Measurements from ENCODE around the gene PRKAG3.

PRKAG3 gene

DNA sequence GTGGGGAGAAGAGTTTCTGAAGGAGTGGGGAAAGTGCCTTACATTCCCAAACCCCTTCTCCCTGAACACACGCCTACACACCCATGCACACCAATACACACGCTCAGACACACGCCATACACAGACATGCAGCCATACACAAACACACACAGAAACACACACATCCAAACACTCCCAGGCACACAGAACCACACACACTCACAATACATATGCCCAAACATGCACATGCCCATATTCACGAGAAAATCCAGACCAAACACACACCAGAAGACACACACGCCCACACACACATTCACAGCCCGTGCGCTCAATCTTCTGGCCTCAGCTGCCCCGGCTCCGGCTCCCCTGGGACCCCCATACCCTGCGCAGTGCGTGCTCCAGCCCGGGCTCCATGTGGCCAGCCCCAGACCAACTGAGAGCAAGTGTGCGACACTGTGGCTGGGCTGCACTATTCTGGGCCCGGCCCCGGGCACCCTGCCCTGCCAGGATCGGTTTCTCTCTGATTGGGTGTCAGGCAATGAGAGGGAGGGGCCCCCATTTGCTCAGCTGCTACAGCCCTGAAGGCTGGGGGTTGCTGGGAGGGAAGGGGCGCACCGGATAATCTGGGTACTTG is at the start of gene PRKAG3:
Gene PRKAG3 (minus strand): TSS at position 426 of the 613 bp plus-strand sequence.
- DNase-seq (ENCODE audit: low read depth), result no peak

DNA sequence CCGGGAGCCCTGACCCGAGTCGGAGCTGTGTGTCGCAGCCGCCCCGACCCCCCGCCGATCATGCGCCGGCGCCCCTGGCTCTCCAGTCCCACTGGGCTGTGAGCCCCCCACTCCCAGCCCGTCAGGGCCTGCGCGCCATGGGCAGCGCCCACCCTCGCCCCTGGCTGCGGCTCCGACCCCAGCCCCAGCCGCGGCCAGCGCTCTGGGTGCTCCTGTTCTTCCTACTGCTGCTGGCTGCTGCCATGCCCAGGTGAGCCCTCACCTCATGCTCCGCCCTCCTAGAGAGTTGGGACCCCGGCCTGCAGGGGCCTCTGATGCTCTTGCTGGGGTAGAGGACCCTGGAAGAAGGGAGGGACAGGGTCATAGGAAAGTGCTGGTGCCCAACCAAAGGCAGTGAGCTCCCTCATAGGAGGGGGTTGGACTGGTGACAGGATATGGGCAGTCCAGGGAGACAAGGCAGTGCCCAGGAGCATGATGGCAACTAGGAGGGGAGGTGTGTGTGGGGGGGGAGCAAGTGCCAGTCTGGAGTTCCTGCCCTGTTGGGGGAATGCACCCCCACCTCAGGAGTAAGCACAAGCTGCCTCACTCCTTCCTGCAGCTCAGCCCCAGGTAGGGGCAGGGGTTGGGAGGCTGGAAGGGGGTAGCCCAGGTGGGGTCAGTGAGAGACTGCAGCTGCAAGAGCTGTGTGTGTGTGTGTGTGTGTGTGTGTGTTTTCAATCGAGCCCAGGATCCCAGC is 49.4 kb upstream of the PRKAG3 start:
- no peak for DNase-seq (ENCODE audit: low read depth)

- DNase-seq (ENCODE audit: low read depth), result no peak
Observed at GRCh38 chr2:218880102-218880858, 48.7 kb upstream of the PRKAG3 start, which contains the start of gene WNT10A. WNT10A (plus strand) TSS chr2:218880852; CDS start chr2:218880996, 144 bp downstream.

- DNase-seq (ENCODE audit: low read depth), result no peak
Observed at GRCh38 chr2:218879776-218880101, 48.1 kb upstream of the PRKAG3 start.

GRCh38 chr2:218878926-218879761 is 47.5 kb upstream of the PRKAG3 start:
- DNase-seq (ENCODE audit: low read depth), result no peak

DNA sequence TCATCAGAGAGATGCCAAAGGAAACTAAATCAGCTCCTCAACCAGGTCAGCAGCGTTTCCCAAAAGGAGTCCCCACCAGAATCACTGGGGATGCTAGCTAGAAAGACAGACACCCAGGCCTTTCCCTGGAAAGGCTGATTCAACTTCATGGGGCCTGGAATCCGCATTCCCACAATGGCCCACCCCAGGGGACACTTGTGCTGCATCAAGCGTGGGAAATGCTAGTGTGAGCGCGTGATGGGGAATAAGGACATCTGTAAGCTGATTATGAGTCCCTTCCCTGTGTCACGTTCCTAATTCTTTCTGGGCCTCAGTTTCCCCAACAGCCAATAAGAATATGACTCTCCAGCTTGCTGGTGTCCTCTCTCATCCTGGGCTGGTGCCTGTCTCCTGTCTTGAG is 46.9 kb upstream of the PRKAG3 start:
- DNase-seq (ENCODE audit: low read depth), result no peak

- DNase-seq (ENCODE audit: low read depth), result no peak
Observed at GRCh38 chr2:218877891-218878290, 46.3 kb upstream of the PRKAG3 start.

GRCh38 chr2:218877331-218877730 is 45.7 kb upstream of the PRKAG3 start:
- DNase-seq (ENCODE audit: low read depth), result no peak

- peak; percentile 28 for DNase-seq (ENCODE audit: low read depth)
Observed at GRCh38 chr2:218876562-218877219, 45.1 kb upstream of the PRKAG3 start.

DNA sequence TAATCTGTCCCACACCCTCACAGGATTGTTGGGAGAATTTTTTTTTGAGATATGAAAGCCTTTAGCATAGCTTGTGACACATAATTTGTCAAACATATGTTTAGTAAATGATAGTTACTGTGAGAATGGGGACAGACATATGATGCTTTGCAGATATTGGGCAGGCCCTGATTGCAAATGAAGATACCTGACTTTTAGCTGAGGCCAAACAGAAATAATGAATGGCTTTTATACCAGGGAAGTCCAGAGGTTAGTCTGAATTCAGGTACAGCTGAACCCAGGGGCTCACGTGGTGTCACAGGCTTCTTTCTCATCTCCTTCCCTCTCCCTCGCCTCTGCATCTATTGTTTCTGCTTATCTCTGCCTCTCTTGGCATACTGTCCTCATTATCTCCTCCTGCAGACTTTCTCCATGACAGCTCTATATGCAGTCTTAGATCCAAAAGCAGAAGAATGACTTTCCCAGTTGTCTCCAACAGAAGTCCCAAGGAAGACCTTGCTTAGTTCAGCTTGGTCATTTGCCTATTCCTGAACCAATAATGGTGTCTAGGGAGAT is 44.2 kb upstream of the PRKAG3 start:
- DNase-seq (ENCODE audit: low read depth), result no peak

GRCh38 chr2:218873359-218874194 is 42.0 kb upstream of the PRKAG3 start:
- no peak for DNase-seq (ENCODE audit: low read depth)

DNA sequence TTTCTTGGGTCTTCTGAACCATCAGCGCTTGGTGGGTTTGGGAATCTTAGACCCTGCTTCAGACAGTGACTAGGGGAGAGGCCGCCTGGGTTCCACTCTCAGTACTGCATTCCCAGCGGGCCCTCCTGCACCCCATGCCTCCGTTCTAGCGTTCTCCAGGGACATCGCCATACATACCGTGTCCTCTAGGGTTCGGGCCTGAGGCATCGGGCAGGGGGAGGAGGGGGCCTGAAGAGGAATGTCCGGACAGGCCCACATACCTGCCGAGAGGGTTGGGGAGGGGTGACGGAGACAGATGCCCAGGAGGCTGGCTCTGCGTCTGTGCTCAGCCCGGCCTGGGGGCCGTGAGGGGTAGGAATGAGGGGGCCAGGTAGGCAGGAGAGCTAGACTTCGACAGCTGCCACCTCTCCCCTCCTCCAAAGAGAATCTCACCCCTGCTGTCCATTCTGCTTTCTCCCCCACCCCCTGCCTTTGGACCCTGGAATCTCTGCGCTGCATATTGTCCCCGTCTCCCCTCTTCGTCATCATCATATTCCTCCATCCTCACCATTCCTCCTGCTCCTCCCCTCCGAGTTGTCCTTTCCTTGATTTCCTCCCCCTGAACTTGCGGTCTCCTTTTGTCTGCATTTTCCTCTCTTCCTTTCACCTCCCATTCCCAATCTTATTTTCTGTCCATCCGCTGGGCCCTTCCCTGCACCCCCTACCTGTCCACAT is 41.2 kb upstream of the PRKAG3 start:
- no peak for DNase-seq (ENCODE audit: low read depth)

DNA sequence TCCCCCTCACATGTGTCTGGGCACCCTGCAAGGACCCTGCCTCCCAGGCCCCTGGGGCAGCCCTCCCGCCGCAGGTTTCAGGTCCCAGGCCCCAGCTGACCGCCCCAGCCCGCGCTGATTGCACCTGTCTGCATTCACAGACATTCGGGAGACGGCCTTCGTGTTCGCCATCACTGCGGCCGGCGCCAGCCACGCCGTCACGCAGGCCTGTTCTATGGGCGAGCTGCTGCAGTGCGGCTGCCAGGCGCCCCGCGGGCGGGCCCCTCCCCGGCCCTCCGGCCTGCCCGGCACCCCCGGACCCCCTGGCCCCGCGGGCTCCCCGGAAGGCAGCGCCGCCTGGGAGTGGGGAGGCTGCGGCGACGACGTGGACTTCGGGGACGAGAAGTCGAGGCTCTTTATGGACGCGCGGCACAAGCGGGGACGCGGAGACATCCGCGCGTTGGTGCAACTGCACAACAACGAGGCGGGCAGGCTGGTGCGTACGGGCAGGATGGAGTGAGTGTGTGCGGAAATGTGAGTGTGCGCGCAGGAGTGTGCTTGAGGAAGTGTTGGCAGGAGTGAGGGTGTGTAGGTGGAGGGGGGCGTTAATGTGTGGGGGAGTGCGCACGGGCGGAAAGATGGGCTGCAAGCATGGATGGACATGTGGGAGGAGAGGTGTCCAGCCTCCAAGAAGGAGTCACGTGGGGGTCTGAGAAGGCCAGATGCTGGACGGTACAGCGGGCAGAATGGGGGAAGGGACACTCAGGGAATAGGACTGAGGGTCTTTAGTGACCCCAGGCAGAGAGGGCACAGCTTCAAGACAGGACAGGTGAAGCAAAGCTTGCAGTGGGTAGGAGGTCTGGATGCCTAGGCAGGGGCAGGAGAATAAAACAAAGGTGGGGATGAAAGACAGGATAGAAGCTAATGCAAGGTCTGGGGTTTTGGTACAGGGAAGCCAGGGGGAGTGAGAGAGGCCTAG is 40.0 kb upstream of the PRKAG3 start:
- no peak for DNase-seq (ENCODE audit: low read depth)

DNA sequence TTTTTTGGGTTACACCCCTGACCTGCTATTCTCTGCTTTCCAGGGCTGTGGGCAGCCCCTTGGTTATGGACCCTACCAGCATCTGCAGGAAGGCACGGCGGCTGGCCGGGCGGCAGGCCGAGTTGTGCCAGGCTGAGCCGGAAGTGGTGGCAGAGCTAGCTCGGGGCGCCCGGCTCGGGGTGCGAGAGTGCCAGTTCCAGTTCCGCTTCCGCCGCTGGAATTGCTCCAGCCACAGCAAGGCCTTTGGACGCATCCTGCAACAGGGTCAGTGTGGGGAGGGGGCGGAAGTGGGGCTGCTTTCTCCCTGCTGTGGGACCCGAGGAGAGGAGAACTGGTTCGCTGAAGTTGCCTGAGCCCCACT is 39.4 kb upstream of the PRKAG3 start:
- no peak for DNase-seq (ENCODE audit: low read depth)

- DNase-seq (ENCODE audit: low read depth), result no peak
Observed at GRCh38 chr2:218869064-218869463, 37.5 kb upstream of the PRKAG3 start.

GRCh38 chr2:218867900-218868299 is 36.3 kb upstream of the PRKAG3 start:
- no peak for DNase-seq (ENCODE audit: low read depth)

- no peak for DNase-seq (ENCODE audit: low read depth)
Observed at GRCh38 chr2:218865999-218866398, 34.4 kb upstream of the PRKAG3 start.

DNA sequence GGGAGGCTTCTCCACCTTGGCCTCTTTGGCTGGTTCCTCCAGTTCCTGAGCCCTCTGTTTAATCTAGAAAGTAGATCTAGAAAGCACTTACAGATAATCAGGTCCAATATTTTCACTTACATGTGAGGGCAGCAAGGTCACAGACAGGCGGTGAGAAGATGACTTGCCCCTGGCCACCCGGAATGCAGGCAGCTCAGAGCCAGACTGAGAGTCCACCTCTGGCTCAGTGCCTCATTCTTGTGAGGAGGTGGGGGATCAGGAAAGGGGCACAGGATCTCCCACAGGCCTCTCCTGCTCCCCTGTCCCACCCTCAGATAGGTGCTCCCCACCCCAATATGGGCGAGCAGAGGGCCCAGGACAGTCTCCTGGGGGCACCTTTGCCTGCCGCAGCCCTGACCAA is 33.8 kb upstream of the PRKAG3 start:
- no peak for DNase-seq (ENCODE audit: low read depth)
